GM21360 (cell line): ENCODE results near the gene RPRML.

ENCODE experiments used
- ATAC-seq: cut with Tn5 transposase; IDR thresholded peaks from one replicate; pipeline ENCODE4 v1.9.1; 2021; ENCODE audit warnings: mild to moderate bottlenecking, moderate library complexity; ENCODE audit not compliant: unreplicated experiment

RPRML gene

GRCh38 chr17:46948544-46948943 lies 30.5 kb downstream of the RPRML start:
- ATAC-seq = no peak

GRCh38 chr17:46947216-46947615 lies 31.8 kb downstream of the RPRML start:
- no peak for ATAC-seq

- no peak for ATAC-seq
Observed at GRCh38 chr17:46944931-46945330, 34.1 kb downstream of the RPRML start.

GRCh38 chr17:46943501-46944393 lies 35.3 kb downstream of the RPRML start:
- no peak for ATAC-seq

GRCh38 chr17:46943218-46943500 lies 35.9 kb downstream of the RPRML start:
- no peak for ATAC-seq

GRCh38 chr17:46942441-46943217 lies 36.4 kb downstream of the RPRML start:
- ATAC-seq = no peak

- ATAC-seq = peak; percentile 63
Observed at GRCh38 chr17:46940692-46941404, 38.2 kb downstream of the RPRML start.

GRCh38 chr17:46935658-46936266 lies 43.3 kb downstream of the RPRML start:
- ATAC-seq = no peak

GRCh38 chr17:46931596-46931995 lies 47.5 kb downstream of the RPRML start:
- no peak for ATAC-seq

- ATAC-seq = no peak
Observed at GRCh38 chr17:46930051-46930450, 49.0 kb downstream of the RPRML start.

GRCh38 chr17:46929413-46929812 lies 49.6 kb downstream of the RPRML start:
- ATAC-seq = no peak

GRCh38 chr17:46928467-46929261 lies 50.4 kb downstream of the RPRML start:
- no peak for ATAC-seq
